ENCODE data around the gene F12. TPM values are rescaled to one million over a fixed set of nuclear protein-coding genes. Genes with fewer than 3 reads are reported as not detected.

Gene F12
- total RNA-seq, 1 donor from 2014 or later = not detected

GRCh38 chr5:177369645-177370440 lies 39.5 kb downstream of the F12 start:
- no peaks in the 10 kb centered on the region for H3K27me3 ChIP-seq
- no peak for DNase-seq (ENCODE audit: low spot score in 2 of 2)
- intact Hi-C loops (cut with DNase I) = no loop called here
- no peaks in the 10 kb centered on the region for H3K9me3 ChIP-seq
- H3K27ac ChIP-seq = no peak overlapping the region
- H3K4me1 ChIP-seq = peaks cover 7 to 9% of the 10 kb centered on the region in 2 donors
- H3K4me3 ChIP-seq = no peak overlapping the region
- H3K36me3 ChIP-seq = no peaks in the 10 kb centered on the region
- no peak for TF ChIP-seq CTCF (IDR thresholded peaks at IDR 0.05)

- no peak for DNase-seq (ENCODE audit: low spot score in 2 of 2)
- Histone ChIP-seq H3K27me3 (no peaks in the 10 kb centered on the region), H3K4me1 (peaks cover 7 to 9% of the 10 kb centered on the region in 2 donors), H3K9me3 (no peaks in the 10 kb centered on the region), H3K27ac (no peak overlapping the region), H3K4me3 (no peak overlapping the region), H3K36me3 (no peaks in the 10 kb centered on the region)
- intact Hi-C loops (cut with DNase I) = no loop called here
- peak in 2 of 3 experiments; percentile 50 to 55 for TF ChIP-seq CTCF (IDR thresholded peaks at IDR 0.05)
Measured at GRCh38 chr5:177368869-177369644, 40.3 kb downstream of the F12 start.

GRCh38 chr5:177367981-177368868 lies 41.1 kb downstream of the F12 start:
- no peaks in the 10 kb centered on the region for H3K27me3 ChIP-seq
- H3K4me1 ChIP-seq = peaks cover 7 to 13% of the 10 kb centered on the region in 2 donors
- DNase-seq (ENCODE audit: low spot score in 2 of 2) = no peak
- TF ChIP-seq CTCF (IDR thresholded peaks at IDR 0.05) = no peak
- no peaks in the 10 kb centered on the region for H3K9me3 ChIP-seq
- no peak overlapping the region for H3K27ac ChIP-seq
- no peak overlapping the region for H3K4me3 ChIP-seq
- intact Hi-C loops (cut with DNase I) = loop anchor here (2.0 kb wide), 1 partner anchor 59 kb away; the partner anchor contains the start of gene GRK6
- H3K36me3 ChIP-seq = no peaks in the 10 kb centered on the region

- no peak for DNase-seq (ENCODE audit: low spot score in 2 of 2)
- Histone ChIP-seq H3K4me1 (peaks cover 7 to 18% of the 10 kb centered on the region in 2 donors), H3K36me3 (no peaks in the 10 kb centered on the region), H3K4me3 (peak overlapping the region; percentile 41 to 62), H3K9me3 (no peaks in the 10 kb centered on the region), H3K27me3 (no peaks in the 10 kb centered on the region), H3K27ac (peak overlapping the region; percentile 71 to 78)
- intact Hi-C loops (cut with DNase I) = loop anchor here (2.0 kb wide), 1 partner anchor 59 kb away; the partner anchor contains the start of gene GRK6
- peak in 1 of 3 experiments; percentile 12 for TF ChIP-seq CTCF (IDR thresholded peaks at IDR 0.05)
Measured at GRCh38 chr5:177367323-177367848, 42.0 kb downstream of the F12 start.
